GM23338 (cell line): ENCODE results near the gene GNRH2.

Experiments
- CREB1 ChIP-seq: fragments of 250-450 bp; sonication (Bioruptor Pico); IDR thresholded peaks from 2 replicates; pipeline ENCODE4 v1.5.0; 2020; ENCODE audit warnings: low read depth, mild to moderate bottlenecking, moderate library complexity
- EZH2 ChIP-seq: fragments of 200-600 bp; sonication (generic); IDR thresholded peaks from one replicate; pipeline ENCODE4 v1.8.0; 2017; ENCODE audit warnings: antibody characterized with exemption, mild to moderate bottlenecking, low read depth; ENCODE audit not compliant: unreplicated experiment
- EZH2phosphoT487 ChIP-seq: fragments of 200-600 bp; sonication (generic); IDR thresholded peaks from one replicate; pipeline ENCODE4 v1.8.1; 2018; ENCODE audit warnings: antibody characterized with exemption; ENCODE audit not compliant: unreplicated experiment
- JUNB ChIP-seq: IDR thresholded peaks from one replicate; pipeline ENCODE4 v1.6.1; 2016; ENCODE audit warnings: antibody characterized with exemption; ENCODE audit not compliant: unreplicated experiment
- NANOG ChIP-seq: IDR thresholded peaks from 2 replicates; pipeline ENCODE4 v1.6.1; 2016; ENCODE audit warnings: antibody characterized with exemption, borderline replicate concordance
- POLR2AphosphoS5 ChIP-seq: IDR thresholded peaks from 2 replicates; pipeline ENCODE4 v1.6.1; 2016; ENCODE audit warnings: antibody characterized with exemption, low read depth
- REST ChIP-seq: IDR thresholded peaks from one replicate; pipeline ENCODE4 v1.6.1; 2018; ENCODE audit warnings: antibody characterized with exemption; ENCODE audit not compliant: unreplicated experiment
- ZNF114 ChIP-seq: fragments of 250-450 bp; sonication (Bioruptor Pico); IDR thresholded peaks from 2 replicates; pipeline ENCODE4 v1.5.0; 2020; ENCODE audit warnings: mild to moderate bottlenecking, moderate library complexity
- TF ChIP-seq, protein P1 (sequence below), 2 experiments: fragments of 200-600 bp in 1 of 2; sonication (generic) in 1 of 2; conservative IDR thresholded peaks; 2 replicates each; pipeline versions ENCODE4 v1.5.1 to v1.6.1; 2016 to 2017; ENCODE audit warnings: antibody characterized with exemption in 2 of 2, low read depth in 2 of 2, mild to moderate bottlenecking in 2 of 2, moderate library complexity in 1 of 2
- TF ChIP-seq, protein P2 (sequence below): IDR thresholded peaks from 2 replicates; pipeline ENCODE4 v1.6.1; 2016; ENCODE audit warnings: antibody characterized with exemption

- TF ChIP-seq, protein P1, sequence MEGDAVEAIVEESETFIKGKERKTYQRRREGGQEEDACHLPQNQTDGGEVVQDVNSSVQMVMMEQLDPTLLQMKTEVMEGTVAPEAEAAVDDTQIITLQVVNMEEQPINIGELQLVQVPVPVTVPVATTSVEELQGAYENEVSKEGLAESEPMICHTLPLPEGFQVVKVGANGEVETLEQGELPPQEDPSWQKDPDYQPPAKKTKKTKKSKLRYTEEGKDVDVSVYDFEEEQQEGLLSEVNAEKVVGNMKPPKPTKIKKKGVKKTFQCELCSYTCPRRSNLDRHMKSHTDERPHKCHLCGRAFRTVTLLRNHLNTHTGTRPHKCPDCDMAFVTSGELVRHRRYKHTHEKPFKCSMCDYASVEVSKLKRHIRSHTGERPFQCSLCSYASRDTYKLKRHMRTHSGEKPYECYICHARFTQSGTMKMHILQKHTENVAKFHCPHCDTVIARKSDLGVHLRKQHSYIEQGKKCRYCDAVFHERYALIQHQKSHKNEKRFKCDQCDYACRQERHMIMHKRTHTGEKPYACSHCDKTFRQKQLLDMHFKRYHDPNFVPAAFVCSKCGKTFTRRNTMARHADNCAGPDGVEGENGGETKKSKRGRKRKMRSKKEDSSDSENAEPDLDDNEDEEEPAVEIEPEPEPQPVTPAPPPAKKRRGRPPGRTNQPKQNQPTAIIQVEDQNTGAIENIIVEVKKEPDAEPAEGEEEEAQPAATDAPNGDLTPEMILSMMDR (conservative IDR thresholded peaks at IDR 0.05; ENCODE audit: low read depth in 2 of 2), result no peak
- TF ChIP-seq CREB1, result no peak
- no peak for TF ChIP-seq EZH2
- TF ChIP-seq POLR2AphosphoS5, result no peak
- no peak for TF ChIP-seq REST
- TF ChIP-seq EZH2phosphoT487, result no peak
- TF ChIP-seq, protein P2, sequence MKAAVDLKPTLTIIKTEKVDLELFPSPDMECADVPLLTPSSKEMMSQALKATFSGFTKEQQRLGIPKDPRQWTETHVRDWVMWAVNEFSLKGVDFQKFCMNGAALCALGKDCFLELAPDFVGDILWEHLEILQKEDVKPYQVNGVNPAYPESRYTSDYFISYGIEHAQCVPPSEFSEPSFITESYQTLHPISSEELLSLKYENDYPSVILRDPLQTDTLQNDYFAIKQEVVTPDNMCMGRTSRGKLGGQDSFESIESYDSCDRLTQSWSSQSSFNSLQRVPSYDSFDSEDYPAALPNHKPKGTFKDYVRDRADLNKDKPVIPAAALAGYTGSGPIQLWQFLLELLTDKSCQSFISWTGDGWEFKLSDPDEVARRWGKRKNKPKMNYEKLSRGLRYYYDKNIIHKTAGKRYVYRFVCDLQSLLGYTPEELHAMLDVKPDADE, result no peak
- TF ChIP-seq NANOG, result no peak
- no peak for TF ChIP-seq ZNF114 (CRISPR knock-in tag)
- TF ChIP-seq JUNB, result no peak
These were observed 32.3 kb upstream of the GNRH2 start for GRCh38 chr20:3010985-3011723.
